HepG2 (cell line): ENCODE data around the gene WDR59. TPM values are rescaled to one million over a fixed set of nuclear protein-coding genes. Genes with fewer than 3 reads are reported as not detected.

Source experiments
- ATF7-NPFF ChIP-seq: sonication (generic); formaldehyde crosslinking; IDR thresholded peaks from 2 replicates; pipeline ENCODE4 v1.8.1; 2023; ENCODE audit warnings: mild to moderate bottlenecking, low read depth, missing genetic modification reagents, moderate library complexity
- ETV6 ChIP-seq: sonication (generic); formaldehyde crosslinking; conservative IDR thresholded peaks from 2 replicates; pipeline ENCODE4 v1.4.0; 2020; ENCODE audit warnings: missing genetic modification reagents
- FOXA3 ChIP-seq: IDR thresholded peaks from 2 replicates; pipeline ENCODE4 v1.6.1; 2016; ENCODE audit warnings: missing genetic modification reagents, missing compliant biosample characterization
- GTF3A ChIP-seq: sonication (generic); formaldehyde crosslinking; conservative IDR thresholded peaks from 2 replicates; pipeline ENCODE4 v1.4.0; 2020; ENCODE audit warnings: mild to moderate bottlenecking, missing genetic modification reagents
- IKZF4 ChIP-seq: sonication (generic); formaldehyde crosslinking; IDR thresholded peaks from 2 replicates; pipeline ENCODE4 v1.5.1; 2020; ENCODE audit warnings: borderline replicate concordance, mild to moderate bottlenecking, low read depth, missing genetic modification reagents; ENCODE audit errors: not compliant biosample characterization
- MBD4 ChIP-seq: IDR thresholded peaks from 2 replicates; pipeline ENCODE4 v1.6.1; 2012; ENCODE audit warnings: low read length, inconsistent platforms, borderline replicate concordance
- MLLT10 ChIP-seq: sonication (generic); formaldehyde crosslinking; IDR thresholded peaks from 2 replicates; pipeline ENCODE4 v1.4.0; 2020; ENCODE audit warnings: missing genetic modification reagents
- SAFB2 ChIP-seq: sonication (generic); formaldehyde crosslinking; IDR thresholded peaks from 2 replicates; pipeline ENCODE4 v1.5.1; 2020; ENCODE audit warnings: missing genetic modification reagents, low read depth, mild to moderate bottlenecking, borderline replicate concordance
- SNAI1 ChIP-seq: sonication (generic); formaldehyde crosslinking; IDR thresholded peaks from 2 replicates; pipeline ENCODE4 v1.5.0; 2020; ENCODE audit warnings: mild to moderate bottlenecking, missing genetic modification reagents, borderline replicate concordance
- TAF1 ChIP-seq: sonication (generic); formaldehyde crosslinking; IDR thresholded peaks from 2 replicates; pipeline ENCODE4 v1.4.0; 2020; ENCODE audit warnings: missing genetic modification reagents
- ZBTB3 ChIP-seq: sonication (generic); formaldehyde crosslinking; IDR thresholded peaks from 2 replicates; pipeline ENCODE4 v1.4.0; 2020; ENCODE audit warnings: low read depth, mild to moderate bottlenecking, moderate library complexity, missing genetic modification reagents, borderline replicate concordance
- ZFP36L1 ChIP-seq: sonication (generic); formaldehyde crosslinking; IDR thresholded peaks from 2 replicates; pipeline ENCODE4 v1.8.0; 2022; ENCODE audit warnings: mild to moderate bottlenecking, missing genetic modification reagents, moderate library complexity
- ZNF17 ChIP-seq: sonication (generic); formaldehyde crosslinking; IDR thresholded peaks from 2 replicates; pipeline ENCODE4 v1.5.0; 2020; ENCODE audit warnings: mild to moderate bottlenecking, missing genetic modification reagents
- ZNF337 ChIP-seq: sonication (generic); formaldehyde crosslinking; IDR thresholded peaks from 2 replicates; pipeline ENCODE4 v1.5.1; 2020; ENCODE audit warnings: missing genetic modification reagents, low read depth, mild to moderate bottlenecking, borderline replicate concordance
- polyA plus RNA-seq, 8 experiments: library from polyadenylated mRNA; depleted of rRNA in 3 of 8; stranded (reverse) in 7 of 8; unstranded in 1 of 8; fragments of >200 nt; fragmentation: Illumina TruSeq in 4 of 8; extraction: Trizol in 4 of 8; gene quantifications; 2 replicates each; pipeline versions ENCODE4 v1.2.1 to v1.2.3, GENCODE V29; 2011 to 2016; ENCODE audit warnings: low read depth in 4 of 8, missing spikeins in 1 of 8, mixed read lengths in 1 of 8; ENCODE audit not compliant: insufficient read depth in 1 of 8
- total RNA-seq, 5 experiments: library from RNA; depleted of rRNA; stranded (reverse); fragments of >200 nt; fragmentation: Illumina TruSeq; extraction: Trizol; gene quantifications; 2 replicates each; pipeline ENCODE4 v1.2.3, GENCODE V29; 2016; ENCODE audit warnings: low read depth in 1 of 5
- TF ChIP-seq, protein P1 (sequence below), 2 experiments: sonication (generic) in 1 of 2; formaldehyde crosslinking in 1 of 2; IDR thresholded peaks; 2 replicates each; pipeline versions ENCODE4 v1.4.0 to v1.6.1; 2018 to 2020; ENCODE audit warnings: missing genetic modification reagents in 2 of 2, borderline replicate concordance in 1 of 2, low read depth in 1 of 2, mild to moderate bottlenecking in 1 of 2, missing biosample characterization in 1 of 2
- TF ChIP-seq, protein P2 (sequence below): IDR thresholded peaks from 2 replicates; pipeline ENCODE4 v1.6.1; 2018; ENCODE audit warnings: missing genetic modification reagents, mild to moderate bottlenecking, missing compliant biosample characterization
- TF ChIP-seq, protein P3 (sequence below): sonication (generic); formaldehyde crosslinking; IDR thresholded peaks from 2 replicates; pipeline ENCODE4 v1.4.0; 2020; ENCODE audit warnings: missing genetic modification reagents, borderline replicate concordance
- TF ChIP-seq, protein P4 (sequence below): IDR thresholded peaks from 2 replicates; pipeline ENCODE4 v1.6.1; 2016; ENCODE audit warnings: mild to moderate bottlenecking, missing biosample characterization, missing genetic modification reagents
- TF ChIP-seq, protein P5 (sequence below): IDR thresholded peaks from 2 replicates; pipeline ENCODE4 v1.6.1; 2016; ENCODE audit warnings: mild to moderate bottlenecking

Gene WDR59
- total and polyA plus RNA-seq, 2 of the 13 experiments (the other 11 are each of a cell fraction or from before 2014, with no cell fraction given) = 65.2 to 306 TPM

DNA sequence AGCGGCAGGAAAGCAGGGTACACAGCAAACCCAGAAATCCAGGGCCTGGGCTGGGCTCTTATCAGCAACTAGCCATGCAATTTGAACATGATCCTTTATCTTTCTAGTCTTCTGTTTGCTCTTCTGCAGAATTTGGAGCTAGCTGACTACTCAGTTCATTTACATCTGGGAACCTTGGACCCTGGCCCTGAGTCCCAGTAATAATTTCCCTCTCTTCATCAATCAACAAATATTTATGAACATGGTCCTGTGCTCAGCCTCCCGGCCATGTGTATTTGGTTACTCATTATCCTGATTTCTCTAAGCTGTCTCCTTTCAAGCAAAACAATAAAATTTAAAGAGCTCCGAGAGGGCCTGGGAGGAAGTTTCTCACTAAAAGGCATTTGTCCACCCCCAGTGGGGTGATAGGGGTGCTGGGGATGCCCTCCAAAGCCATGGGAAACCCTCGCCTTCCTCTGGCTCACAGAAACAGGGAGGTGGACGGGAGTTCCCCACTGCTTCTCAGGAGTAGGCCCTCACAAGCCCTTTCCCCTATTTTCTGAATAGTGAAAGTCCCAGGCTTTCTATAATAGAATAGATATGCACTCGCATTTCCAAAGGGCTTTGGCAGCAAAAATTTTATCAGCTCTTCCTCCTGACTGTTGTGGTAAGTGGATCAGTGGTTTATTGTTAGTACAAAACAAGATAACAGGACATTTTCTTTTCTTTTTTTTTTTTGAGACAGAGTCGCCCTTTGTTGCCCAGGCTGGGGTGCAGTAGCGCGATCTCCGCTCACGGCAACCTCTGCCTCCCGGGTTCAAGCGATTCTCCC is 6.9 kb upstream of the WDR59 start (continued):
- TF ChIP-seq, protein P1, sequence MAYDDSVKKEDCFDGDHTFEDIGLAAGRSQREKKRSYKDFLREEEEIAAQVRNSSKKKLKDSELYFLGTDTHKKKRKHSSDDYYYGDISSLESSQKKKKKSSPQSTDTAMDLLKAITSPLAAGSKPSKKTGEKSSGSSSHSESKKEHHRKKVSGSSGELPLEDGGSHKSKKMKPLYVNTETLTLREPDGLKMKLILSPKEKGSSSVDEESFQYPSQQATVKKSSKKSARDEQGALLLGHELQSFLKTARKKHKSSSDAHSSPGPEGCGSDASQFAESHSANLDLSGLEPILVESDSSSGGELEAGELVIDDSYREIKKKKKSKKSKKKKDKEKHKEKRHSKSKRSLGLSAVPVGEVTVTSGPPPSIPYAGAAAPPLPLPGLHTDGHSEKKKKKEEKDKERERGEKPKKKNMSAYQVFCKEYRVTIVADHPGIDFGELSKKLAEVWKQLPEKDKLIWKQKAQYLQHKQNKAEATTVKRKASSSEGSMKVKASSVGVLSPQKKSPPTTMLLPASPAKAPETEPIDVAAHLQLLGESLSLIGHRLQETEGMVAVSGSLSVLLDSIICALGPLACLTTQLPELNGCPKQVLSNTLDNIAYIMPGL (CRISPR knock-in tag; IDR thresholded peaks at IDR 0.05; ENCODE audit: borderline replicate concordance in 1 of 2, low read depth in 1 of 2) = no peak
- TF ChIP-seq MBD4 (0 out of 2 replicates have a peak, but pooled peaks have one; percentile 60), FOXA3 (CRISPR knock-in tag) (peak; percentile 91), GTF3A (no peak), ZFP36L1 (CRISPR knock-in tag) (no peak), TAF1 (peak; percentile 33; the same call in 1 of the 2 replicates), ZBTB3 (CRISPR knock-in tag) (no peak), SAFB2 (no peak; the same call in 1 of the 2 replicates), ETV6 (CRISPR knock-in tag) (no peak), IKZF4 (no peak), SNAI1 (CRISPR knock-in tag) (no peak), ZNF337 (no peak), ATF7-NPFF (CRISPR knock-in tag) (no peak), MLLT10 (CRISPR knock-in tag) (no peak), ZNF17 (CRISPR knock-in tag) (no peak)
- TF ChIP-seq, protein P2, sequence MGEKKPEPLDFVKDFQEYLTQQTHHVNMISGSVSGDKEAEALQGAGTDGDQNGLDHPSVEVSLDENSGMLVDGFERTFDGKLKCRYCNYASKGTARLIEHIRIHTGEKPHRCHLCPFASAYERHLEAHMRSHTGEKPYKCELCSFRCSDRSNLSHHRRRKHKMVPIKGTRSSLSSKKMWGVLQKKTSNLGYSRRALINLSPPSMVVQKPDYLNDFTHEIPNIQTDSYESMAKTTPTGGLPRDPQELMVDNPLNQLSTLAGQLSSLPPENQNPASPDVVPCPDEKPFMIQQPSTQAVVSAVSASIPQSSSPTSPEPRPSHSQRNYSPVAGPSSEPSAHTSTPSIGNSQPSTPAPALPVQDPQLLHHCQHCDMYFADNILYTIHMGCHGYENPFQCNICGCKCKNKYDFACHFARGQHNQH (CRISPR knock-in tag) = peak; percentile 89
- TF ChIP-seq, protein P3, sequence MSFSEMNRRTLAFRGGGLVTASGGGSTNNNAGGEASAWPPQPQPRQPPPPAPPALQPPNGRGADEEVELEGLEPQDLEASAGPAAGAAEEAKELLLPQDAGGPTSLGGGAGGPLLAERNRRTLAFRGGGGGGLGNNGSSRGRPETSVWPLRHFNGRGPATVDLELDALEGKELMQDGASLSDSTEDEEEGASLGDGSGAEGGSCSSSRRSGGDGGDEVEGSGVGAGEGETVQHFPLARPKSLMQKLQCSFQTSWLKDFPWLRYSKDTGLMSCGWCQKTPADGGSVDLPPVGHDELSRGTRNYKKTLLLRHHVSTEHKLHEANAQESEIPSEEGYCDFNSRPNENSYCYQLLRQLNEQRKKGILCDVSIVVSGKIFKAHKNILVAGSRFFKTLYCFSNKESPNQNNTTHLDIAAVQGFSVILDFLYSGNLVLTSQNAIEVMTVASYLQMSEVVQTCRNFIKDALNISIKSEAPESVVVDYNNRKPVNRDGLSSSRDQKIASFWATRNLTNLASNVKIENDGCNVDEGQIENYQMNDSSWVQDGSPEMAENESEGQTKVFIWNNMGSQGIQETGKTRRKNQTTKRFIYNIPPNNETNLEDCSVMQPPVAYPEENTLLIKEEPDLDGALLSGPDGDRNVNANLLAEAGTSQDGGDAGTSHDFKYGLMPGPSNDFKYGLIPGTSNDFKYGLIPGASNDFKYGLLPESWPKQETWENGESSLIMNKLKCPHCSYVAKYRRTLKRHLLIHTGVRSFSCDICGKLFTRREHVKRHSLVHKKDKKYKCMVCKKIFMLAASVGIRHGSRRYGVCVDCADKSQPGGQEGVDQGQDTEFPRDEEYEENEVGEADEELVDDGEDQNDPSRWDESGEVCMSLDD = peak; percentile 86
- TF ChIP-seq, protein P4, sequence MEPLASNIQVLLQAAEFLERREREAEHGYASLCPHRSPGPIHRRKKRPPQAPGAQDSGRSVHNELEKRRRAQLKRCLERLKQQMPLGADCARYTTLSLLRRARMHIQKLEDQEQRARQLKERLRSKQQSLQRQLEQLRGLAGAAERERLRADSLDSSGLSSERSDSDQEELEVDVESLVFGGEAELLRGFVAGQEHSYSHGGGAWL (CRISPR knock-in tag) = no peak
- TF ChIP-seq, protein P5, sequence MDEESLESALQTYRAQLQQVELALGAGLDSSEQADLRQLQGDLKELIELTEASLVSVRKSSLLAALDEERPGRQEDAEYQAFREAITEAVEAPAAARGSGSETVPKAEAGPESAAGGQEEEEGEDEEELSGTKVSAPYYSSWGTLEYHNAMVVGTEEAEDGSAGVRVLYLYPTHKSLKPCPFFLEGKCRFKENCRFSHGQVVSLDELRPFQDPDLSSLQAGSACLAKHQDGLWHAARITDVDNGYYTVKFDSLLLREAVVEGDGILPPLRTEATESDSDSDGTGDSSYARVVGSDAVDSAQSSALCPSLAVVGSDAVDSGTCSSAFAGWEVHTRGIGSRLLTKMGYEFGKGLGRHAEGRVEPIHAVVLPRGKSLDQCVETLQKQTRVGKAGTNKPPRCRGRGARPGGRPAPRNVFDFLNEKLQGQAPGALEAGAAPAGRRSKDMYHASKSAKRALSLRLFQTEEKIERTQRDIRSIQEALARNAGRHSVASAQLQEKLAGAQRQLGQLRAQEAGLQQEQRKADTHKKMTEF (CRISPR knock-in tag) = peak; percentile 86
